ENCODE measurements around the gene SFMBT2.

SFMBT2 gene

GRCh38 chr10:7327885-7328284 is 82.9 kb downstream of the SFMBT2 start:
- H3K9me3 ChIP-seq (ENCODE audit: insufficient read depth, low read depth, low read length): peaks cover 5% of the 10 kb centered on the region
- H3K14ac ChIP-seq (ENCODE audit: low read length): no peak overlapping the region
- no peak overlapping the region for H3K18ac ChIP-seq (ENCODE audit: low read length)
- H3K79me2 ChIP-seq (ENCODE audit: control insufficient read depth, insufficient read depth, low read length, poor library complexity): no peaks in the 10 kb centered on the region
- no peaks in the 10 kb centered on the region for H3K4me1 ChIP-seq (ENCODE audit: control insufficient read depth in 1 of 2, insufficient read depth in 2 of 2, low read length in 2 of 2)
- H2BK5ac ChIP-seq (ENCODE audit: low read depth, low read length, poor library complexity): no peak overlapping the region
- no peaks in the 10 kb centered on the region for H3K79me1 ChIP-seq (ENCODE audit: low read length)
- WGBS (ENCODE audit: extremely low coverage, insufficient coverage, insufficient read length): no CpG with 5 or more reads among the region's 3 CpGs
- no peak overlapping the region for H2AK5ac ChIP-seq (ENCODE audit: low read length)
- H3K36me3 ChIP-seq (ENCODE audit: control insufficient read depth in 1 of 2, insufficient read depth in 2 of 2, low read length in 2 of 2): peaks cover 0 to 2% of the 10 kb centered on the region in 2 experiments
- H4K12ac ChIP-seq (ENCODE audit: low read depth, low read length): no peak overlapping the region
- no peak overlapping the region for H3K27ac ChIP-seq (ENCODE audit: low read depth, low read length)
- no peak overlapping the region for H4K8ac ChIP-seq (ENCODE audit: low read depth, low read length)
- no peak overlapping the region for H3K9ac ChIP-seq (ENCODE audit: low read length)
- no peak overlapping the region for H3K23ac ChIP-seq (ENCODE audit: low read length)
- no peak overlapping the region for H2AFZ ChIP-seq (ENCODE audit: insufficient read depth, low read length, poor library complexity)
- H2BK12ac ChIP-seq (ENCODE audit: low read length): no peak overlapping the region
- no peak overlapping the region for H4K91ac ChIP-seq (ENCODE audit: low read depth, low read length)
- no peak overlapping the region for H3K4me2 ChIP-seq (ENCODE audit: low read length)
- H3K27me3 ChIP-seq (ENCODE audit: insufficient read depth, low read length): no peaks in the 10 kb centered on the region
- H3K4me3 ChIP-seq (ENCODE audit: low read depth, low read length): no peak overlapping the region
- H3K4ac ChIP-seq (ENCODE audit: low read depth, low read length): no peak overlapping the region
- H2BK120ac ChIP-seq (ENCODE audit: insufficient read depth, low read length, poor library complexity): no peak overlapping the region
- DNase-seq: no peak

- Histone ChIP-seq H3K4ac (ENCODE audit: low read depth, low read length) (no peak overlapping the region), H3K4me3 (ENCODE audit: low read depth, low read length) (no peak overlapping the region), H4K91ac (ENCODE audit: low read depth, low read length) (no peak overlapping the region), H2BK120ac (ENCODE audit: insufficient read depth, low read length, poor library complexity) (no peak overlapping the region), H3K79me1 (ENCODE audit: low read length) (no peaks in the 10 kb centered on the region), H3K27ac (ENCODE audit: low read depth, low read length) (no peak overlapping the region), H3K79me2 (ENCODE audit: control insufficient read depth, insufficient read depth, low read length, poor library complexity) (no peaks in the 10 kb centered on the region), H2BK12ac (ENCODE audit: low read length) (no peak overlapping the region), H3K9me3 (ENCODE audit: insufficient read depth, low read depth, low read length) (no peaks in the 10 kb centered on the region), H3K18ac (ENCODE audit: low read length) (no peak overlapping the region), H4K12ac (ENCODE audit: low read depth, low read length) (no peak overlapping the region), H3K4me1 (ENCODE audit: control insufficient read depth in 1 of 2, insufficient read depth in 2 of 2, low read length in 2 of 2) (no peaks in the 10 kb centered on the region), H2AK5ac (ENCODE audit: low read length) (no peak overlapping the region), H4K8ac (ENCODE audit: low read depth, low read length) (no peak overlapping the region), H3K27me3 (ENCODE audit: insufficient read depth, low read length) (no peaks in the 10 kb centered on the region), H2AFZ (ENCODE audit: insufficient read depth, low read length, poor library complexity) (no peak overlapping the region), H2BK5ac (ENCODE audit: low read depth, low read length, poor library complexity) (no peak overlapping the region), H3K36me3 (ENCODE audit: control insufficient read depth in 1 of 2, insufficient read depth in 2 of 2, low read length in 2 of 2) (peaks cover 0 to 2% of the 10 kb centered on the region in 2 experiments), H3K9ac (ENCODE audit: low read length) (no peak overlapping the region), H3K14ac (ENCODE audit: low read length) (no peak overlapping the region), H3K23ac (ENCODE audit: low read length) (no peak overlapping the region), H3K4me2 (ENCODE audit: low read length) (no peak overlapping the region)
- no CpG with 5 or more reads among the region's 1 CpG for WGBS (ENCODE audit: extremely low coverage, insufficient coverage, insufficient read length)
- DNase-seq: no peak
Observed at GRCh38 chr10:7322623-7323022, 88.2 kb downstream of the SFMBT2 start.

GRCh38 chr10:7320072-7320471 is 90.8 kb downstream of the SFMBT2 start:
- Histone ChIP-seq H3K27me3 (ENCODE audit: insufficient read depth, low read length) (no peaks in the 10 kb centered on the region), H3K79me1 (ENCODE audit: low read length) (no peaks in the 10 kb centered on the region), H3K4me3 (ENCODE audit: low read depth, low read length) (no peak overlapping the region), H3K23ac (ENCODE audit: low read length) (no peak overlapping the region), H2AFZ (ENCODE audit: insufficient read depth, low read length, poor library complexity) (no peak overlapping the region), H2BK12ac (ENCODE audit: low read length) (no peak overlapping the region), H4K8ac (ENCODE audit: low read depth, low read length) (no peak overlapping the region), H4K12ac (ENCODE audit: low read depth, low read length) (no peak overlapping the region), H3K9ac (ENCODE audit: low read length) (no peak overlapping the region), H3K79me2 (ENCODE audit: control insufficient read depth, insufficient read depth, low read length, poor library complexity) (no peaks in the 10 kb centered on the region), H4K91ac (ENCODE audit: low read depth, low read length) (no peak overlapping the region), H3K18ac (ENCODE audit: low read length) (no peak overlapping the region), H2BK120ac (ENCODE audit: insufficient read depth, low read length, poor library complexity) (no peak overlapping the region), H3K9me3 (ENCODE audit: insufficient read depth, low read depth, low read length) (peaks cover 2% of the 10 kb centered on the region), H3K14ac (ENCODE audit: low read length) (no peak overlapping the region), H3K4ac (ENCODE audit: low read depth, low read length) (no peak overlapping the region), H2AK5ac (ENCODE audit: low read length) (no peak overlapping the region), H3K4me2 (ENCODE audit: low read length) (no peak overlapping the region), H3K27ac (ENCODE audit: low read depth, low read length) (no peak overlapping the region), H2BK5ac (ENCODE audit: low read depth, low read length, poor library complexity) (no peak overlapping the region), H3K4me1 (ENCODE audit: control insufficient read depth in 1 of 2, insufficient read depth in 2 of 2, low read length in 2 of 2) (no peaks in the 10 kb centered on the region), H3K36me3 (ENCODE audit: control insufficient read depth in 1 of 2, insufficient read depth in 2 of 2, low read length in 2 of 2) (no peaks in the 10 kb centered on the region)
- no CpG with 5 or more reads among the region's 7 CpGs for WGBS (ENCODE audit: extremely low coverage, insufficient coverage, insufficient read length)
- peak; percentile 7 to 13 for DNase-seq

GRCh38 chr10:7319632-7320031 is 91.2 kb downstream of the SFMBT2 start:
- Histone ChIP-seq H3K23ac (ENCODE audit: low read length) (no peak overlapping the region), H2AK5ac (ENCODE audit: low read length) (no peak overlapping the region), H3K9ac (ENCODE audit: low read length) (no peak overlapping the region), H3K79me1 (ENCODE audit: low read length) (no peaks in the 10 kb centered on the region), H4K91ac (ENCODE audit: low read depth, low read length) (no peak overlapping the region), H3K4ac (ENCODE audit: low read depth, low read length) (no peak overlapping the region), H3K36me3 (ENCODE audit: control insufficient read depth in 1 of 2, insufficient read depth in 2 of 2, low read length in 2 of 2) (no peaks in the 10 kb centered on the region), H3K27me3 (ENCODE audit: insufficient read depth, low read length) (no peaks in the 10 kb centered on the region), H3K4me1 (ENCODE audit: control insufficient read depth in 1 of 2, insufficient read depth in 2 of 2, low read length in 2 of 2) (no peaks in the 10 kb centered on the region), H3K18ac (ENCODE audit: low read length) (no peak overlapping the region), H4K12ac (ENCODE audit: low read depth, low read length) (no peak overlapping the region), H2BK120ac (ENCODE audit: insufficient read depth, low read length, poor library complexity) (no peak overlapping the region), H3K4me3 (ENCODE audit: low read depth, low read length) (no peak overlapping the region), H2AFZ (ENCODE audit: insufficient read depth, low read length, poor library complexity) (no peak overlapping the region), H4K8ac (ENCODE audit: low read depth, low read length) (no peak overlapping the region), H2BK5ac (ENCODE audit: low read depth, low read length, poor library complexity) (no peak overlapping the region), H3K9me3 (ENCODE audit: insufficient read depth, low read depth, low read length) (peaks cover 2% of the 10 kb centered on the region), H2BK12ac (ENCODE audit: low read length) (no peak overlapping the region), H3K4me2 (ENCODE audit: low read length) (no peak overlapping the region), H3K14ac (ENCODE audit: low read length) (no peak overlapping the region), H3K79me2 (ENCODE audit: control insufficient read depth, insufficient read depth, low read length, poor library complexity) (no peaks in the 10 kb centered on the region), H3K27ac (ENCODE audit: low read depth, low read length) (no peak overlapping the region)
- DNase-seq: no peak

Measured in trophoblast cell (in vitro differentiated cells and primary cell).